Nephron progenitor cell (in vitro differentiated cells): ENCODE results near the gene DAAM2.

Source experiments
- DNase-seq: peaks from one replicate; pipeline ENCODE4 v3.0.0; 2021
- H3K27ac Mint-ChIP-seq: 2 replicates; pipeline ENCODE4 v1.8.0; 2021; ENCODE audit warnings: mild to moderate bottlenecking, moderate library complexity, mixed read lengths
- H3K27me3 Mint-ChIP-seq: 2 replicates; pipeline ENCODE4 v1.8.0; 2021; ENCODE audit warnings: mild to moderate bottlenecking, low read depth, mixed read lengths; ENCODE audit not compliant: poor library complexity
- H3K36me3 Mint-ChIP-seq: 2 replicates; pipeline ENCODE4 v1.8.0; 2021; ENCODE audit warnings: low read depth, mixed read lengths
- H3K4me1 Mint-ChIP-seq: 2 replicates; pipeline ENCODE4 v1.8.0; 2021; ENCODE audit warnings: mixed read lengths
- H3K4me3 Mint-ChIP-seq: 2 replicates; pipeline ENCODE4 v1.8.0; 2021; ENCODE audit warnings: mild to moderate bottlenecking, moderate library complexity, mixed read lengths
- H3K9me3 Mint-ChIP-seq: 2 replicates; pipeline ENCODE4 v1.8.0; 2021; ENCODE audit warnings: mild to moderate bottlenecking, moderate library complexity, mixed read lengths
- CTCF ChIP-seq: fragments of 200-600 bp; sonication (generic); IDR thresholded peaks from 2 replicates; pipeline ENCODE4 v1.5.0; 2021; ENCODE audit warnings: antibody characterized with exemption

DAAM2 gene

GRCh38 chr6:39903656-39904055 lies 111.5 kb downstream of the DAAM2 start:
- Mint-ChIP-seq H3K9me3 (no peaks in the 10 kb centered on the region), H3K4me1 (peaks cover 23% of the 10 kb centered on the region), H3K36me3 (peaks cover 55% of the 10 kb centered on the region), H3K27ac (no peak overlapping the region), H3K4me3 (no peak overlapping the region), H3K27me3 (peaks cover 4% of the 10 kb centered on the region)
- DNase-seq = no peak
- TF ChIP-seq CTCF = no peak

- DNase-seq = no peak
- Mint-ChIP-seq H3K27ac (peak overlapping the region; percentile 59), H3K27me3 (peaks cover 4% of the 10 kb centered on the region), H3K36me3 (peaks cover 52% of the 10 kb centered on the region), H3K9me3 (no peaks in the 10 kb centered on the region), H3K4me3 (no peak overlapping the region), H3K4me1 (peaks cover 23% of the 10 kb centered on the region)
- TF ChIP-seq CTCF = no peak
These were observed 112.9 kb downstream of the DAAM2 start for GRCh38 chr6:39904946-39905639.

- H3K9me3 Mint-ChIP-seq = no peaks in the 10 kb centered on the region
- H3K36me3 Mint-ChIP-seq = peaks cover 51% of the 10 kb centered on the region
- TF ChIP-seq CTCF = no peak
- peaks cover 23% of the 10 kb centered on the region for H3K4me1 Mint-ChIP-seq
- H3K27me3 Mint-ChIP-seq = peaks cover 6% of the 10 kb centered on the region
- DNase-seq = no peak
- peak overlapping the region; percentile 59 for H3K27ac Mint-ChIP-seq
- no peak overlapping the region for H3K4me3 Mint-ChIP-seq
These were observed 113.4 kb downstream of the DAAM2 start for GRCh38 chr6:39905640-39905975.

- DNase-seq = no peak
- Mint-ChIP-seq H3K4me1 (peaks cover 22% of the 10 kb centered on the region), H3K9me3 (no peaks in the 10 kb centered on the region), H3K36me3 (peaks cover 49% of the 10 kb centered on the region), H3K4me3 (no peak overlapping the region), H3K27me3 (peaks cover 2% of the 10 kb centered on the region), H3K27ac (no peak overlapping the region)
- TF ChIP-seq CTCF = no peak
These were observed 114.2 kb downstream of the DAAM2 start for GRCh38 chr6:39906318-39906761.

DNA sequence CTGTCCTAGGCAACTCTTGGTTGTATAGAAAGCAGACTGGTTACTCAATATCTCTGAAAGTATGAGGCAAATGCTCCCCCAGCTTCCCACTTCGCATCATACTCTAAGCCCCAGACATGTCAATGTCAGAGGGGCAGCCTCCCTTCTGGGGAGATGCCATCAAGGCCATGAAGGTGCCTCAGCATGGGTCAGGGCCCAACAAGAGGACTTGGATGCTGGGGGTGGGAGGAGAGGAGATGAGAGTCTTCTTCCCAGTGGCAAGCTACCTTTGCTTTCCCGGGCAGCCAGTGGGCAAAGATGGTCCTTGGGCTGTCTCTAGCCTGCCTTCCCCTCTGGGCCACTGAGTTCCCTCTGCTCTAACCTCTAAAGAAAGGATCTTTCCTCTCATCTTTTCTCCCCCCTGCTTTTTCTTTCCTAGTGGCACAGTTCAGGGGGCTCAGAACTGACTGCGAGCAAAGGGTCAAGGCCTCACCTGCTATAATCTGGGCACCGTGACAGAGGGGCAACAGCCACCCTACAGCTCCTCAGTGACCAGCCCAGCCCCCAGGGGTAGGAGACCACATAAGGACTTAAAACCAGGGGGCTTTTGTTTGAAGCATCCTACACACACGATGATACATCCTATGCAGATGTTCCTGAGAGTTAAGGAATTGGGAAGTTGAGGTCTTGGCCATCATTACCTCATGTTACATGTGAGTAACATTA lies 115.8 kb downstream of the DAAM2 start:
- no peak overlapping the region for H3K27ac Mint-ChIP-seq
- TF ChIP-seq CTCF = no peak
- H3K36me3 Mint-ChIP-seq = peaks cover 47% of the 10 kb centered on the region
- peaks cover 2% of the 10 kb centered on the region for H3K27me3 Mint-ChIP-seq
- no peak for DNase-seq
- no peak overlapping the region for H3K4me3 Mint-ChIP-seq
- peaks cover 19% of the 10 kb centered on the region for H3K4me1 Mint-ChIP-seq
- no peaks in the 10 kb centered on the region for H3K9me3 Mint-ChIP-seq
